SU-DHL-6 (cell line): Measurements from ENCODE around the gene EEIG2.

Experiments used
- H2AFZ ChIP-seq: fragments of 200-600 bp; sonication (generic); 2 replicates; pipeline ENCODE4 v1.6.1; 2014; ENCODE audit warnings: low read depth, mild to moderate bottlenecking, moderate library complexity, mixed read lengths, antibody characterized with exemption, low read length; ENCODE audit not compliant: severe bottlenecking
- H3F3A ChIP-seq: fragments of 200-600 bp; shearing (Covaris generic); 2 replicates; pipeline ENCODE4 v1.6.0; 2016; ENCODE audit warnings: antibody characterized with exemption, mild to moderate bottlenecking; ENCODE audit not compliant: insufficient read depth
- H3K27ac ChIP-seq: fragments of 200-600 bp; sonication (generic); 2 replicates; pipeline ENCODE4 v1.5.1; 2016; ENCODE audit warnings: low read depth, mild to moderate bottlenecking, low read length, moderate library complexity, mixed read lengths
- H3K27me3 ChIP-seq: fragments of 200-600 bp; sonication (generic), shearing (Covaris generic); 2 replicates; pipeline ENCODE4 v1.6.0; 2014; ENCODE audit warnings: mild to moderate bottlenecking, low read length
- H3K36me3 ChIP-seq: fragments of 200-600 bp; sonication (generic); 2 replicates; pipeline ENCODE4 v1.6.1; 2014; ENCODE audit warnings: mild to moderate bottlenecking, low read length, mixed read lengths
- H3K4me2 ChIP-seq: fragments of 300-600, 200-600 bp; shearing (Covaris generic), sonication (generic); 2 replicates; pipeline ENCODE4 v1.6.0; 2014; ENCODE audit warnings: low read length, low read depth, mild to moderate bottlenecking; ENCODE audit not compliant: poor library complexity, severe bottlenecking
- H3K4me3 ChIP-seq: fragments of 200-600 bp; sonication (generic); 2 replicates; pipeline ENCODE4 v1.5.1; 2014; ENCODE audit warnings: antibody characterized with exemption, low read length, mild to moderate bottlenecking, mixed read lengths; ENCODE audit not compliant: insufficient read depth, poor library complexity, severe bottlenecking
- H3K79me2 ChIP-seq: fragments of 200-600 bp; sonication (generic); 2 replicates; pipeline ENCODE4 v1.6.1; 2014; ENCODE audit warnings: mild to moderate bottlenecking, low read length, moderate library complexity; ENCODE audit not compliant: insufficient read depth
- H3K9ac ChIP-seq: fragments of 200-600 bp; sonication (generic); 2 replicates; pipeline ENCODE4 v1.7.0; 2014; ENCODE audit warnings: mild to moderate bottlenecking, low read length
- H3K9me2 ChIP-seq: fragments of 200-600 bp; sonication (generic); replicated peaks from 2 replicates; pipeline ENCODE4 v1.6.1; 2014; ENCODE audit warnings: low read length; ENCODE audit not compliant: insufficient read depth
- H3K9me3 ChIP-seq: fragments of 200-600 bp; sonication (generic); 2 replicates; pipeline ENCODE4 v1.6.1; 2014; ENCODE audit warnings: low read length, mixed read lengths; ENCODE audit not compliant: insufficient read depth
- H4K20me1 ChIP-seq: fragments of 200-600 bp; sonication (generic); 2 replicates; pipeline ENCODE4 v1.6.1; 2014; ENCODE audit warnings: low read depth, mild to moderate bottlenecking, antibody characterized with exemption, low read length, moderate library complexity, mixed read lengths
- CTCF ChIP-seq: fragments of 200-600 bp; sonication (generic); IDR thresholded peaks from one replicate; pipeline ENCODE4 v1.5.1; 2017; ENCODE audit warnings: antibody characterized with exemption, mild to moderate bottlenecking, low read length, moderate library complexity; ENCODE audit not compliant: insufficient read depth, poor library complexity, severe bottlenecking
- EZH2phosphoT487 ChIP-seq: fragments of 200-600 bp; sonication (generic), shearing (Covaris generic); conservative IDR thresholded peaks from 2 replicates; pipeline ENCODE4 v1.6.1; 2018; ENCODE audit warnings: mild to moderate bottlenecking, antibody characterized with exemption, low read length, moderate library complexity, mixed read lengths

EEIG2 gene

GRCh38 chr1:108523829-108524228 is 36.1 kb upstream of the EEIG2 start:
- TF ChIP-seq EZH2phosphoT487 = no peak
- no peak for TF ChIP-seq CTCF
- H2AFZ ChIP-seq = no peak overlapping the region

GRCh38 chr1:108524676-108525075 is 35.2 kb upstream of the EEIG2 start:
- TF ChIP-seq CTCF (no peak), EZH2phosphoT487 (no peak)

More at GRCh38 chr1:108523829-108524228, 36.1 kb upstream of the EEIG2 start:
- Histone ChIP-seq H4K20me1 (no peaks in the 10 kb centered on the region), H3K9me2 (no peaks in the 10 kb centered on the region), H3K27ac (no peak overlapping the region), H3K79me2 (no peaks in the 10 kb centered on the region), H3K4me2 (no peak overlapping the region), H3K9ac (no peak overlapping the region), H3K36me3 (no peaks in the 10 kb centered on the region), H3K4me3 (no peak overlapping the region), H3F3A (no peaks in the 10 kb centered on the region), H3K27me3 (no peaks in the 10 kb centered on the region), H3K9me3 (peaks cover 4% of the 10 kb centered on the region; the same call in 1 of the 2 replicates)

GRCh38 chr1:108527135-108527534 is 32.8 kb upstream of the EEIG2 start:
- no peak overlapping the region for H3K4me2 ChIP-seq
- H3F3A ChIP-seq = no peaks in the 10 kb centered on the region
- H3K27ac ChIP-seq = no peak overlapping the region
- no peaks in the 10 kb centered on the region for H4K20me1 ChIP-seq
- H3K79me2 ChIP-seq = no peaks in the 10 kb centered on the region
- H3K9me2 ChIP-seq = no peaks in the 10 kb centered on the region
- no peak overlapping the region for H2AFZ ChIP-seq
- no peak overlapping the region for H3K4me3 ChIP-seq
- peaks cover 4% of the 10 kb centered on the region; the same call in 1 of the 2 replicates for H3K9me3 ChIP-seq
- TF ChIP-seq EZH2phosphoT487 = no peak
- H3K9ac ChIP-seq = no peak overlapping the region
- no peaks in the 10 kb centered on the region for H3K27me3 ChIP-seq
- no peaks in the 10 kb centered on the region for H3K36me3 ChIP-seq

More at GRCh38 chr1:108524676-108525075, 35.2 kb upstream of the EEIG2 start:
- Histone ChIP-seq H3K9me3 (peaks cover 4% of the 10 kb centered on the region; the same call in 1 of the 2 replicates), H3K4me2 (no peak overlapping the region), H3K4me3 (no peak overlapping the region), H4K20me1 (no peaks in the 10 kb centered on the region), H3K9ac (no peak overlapping the region), H3K9me2 (no peaks in the 10 kb centered on the region), H3K27ac (no peak overlapping the region), H3K27me3 (no peaks in the 10 kb centered on the region), H3K36me3 (no peaks in the 10 kb centered on the region), H2AFZ (no peak overlapping the region), H3F3A (no peaks in the 10 kb centered on the region), H3K79me2 (no peaks in the 10 kb centered on the region)

GRCh38 chr1:108527837-108528236 is 32.1 kb upstream of the EEIG2 start:
- H3K27me3 ChIP-seq = no peaks in the 10 kb centered on the region
- no peak overlapping the region for H3K4me3 ChIP-seq
- no peak overlapping the region for H3K4me2 ChIP-seq
- H3K27ac ChIP-seq = no peak overlapping the region
- H3K9me2 ChIP-seq = no peaks in the 10 kb centered on the region
- TF ChIP-seq EZH2phosphoT487 = no peak
- TF ChIP-seq CTCF = no peak
- peaks cover 4% of the 10 kb centered on the region; the same call in 1 of the 2 replicates for H3K9me3 ChIP-seq
- H3K9ac ChIP-seq = no peak overlapping the region
- no peaks in the 10 kb centered on the region for H3K36me3 ChIP-seq
- no peaks in the 10 kb centered on the region for H4K20me1 ChIP-seq
- H3K79me2 ChIP-seq = no peaks in the 10 kb centered on the region
- no peaks in the 10 kb centered on the region for H3F3A ChIP-seq
- H2AFZ ChIP-seq = no peak overlapping the region
